ENCODE measurements around the gene CORO1C. TPM values are rescaled to one million over a fixed set of nuclear protein-coding genes. Genes with fewer than 3 reads are reported as not detected.

The CORO1C gene
- polyA plus RNA-seq, 1 experiment = 596 TPM

DNA sequence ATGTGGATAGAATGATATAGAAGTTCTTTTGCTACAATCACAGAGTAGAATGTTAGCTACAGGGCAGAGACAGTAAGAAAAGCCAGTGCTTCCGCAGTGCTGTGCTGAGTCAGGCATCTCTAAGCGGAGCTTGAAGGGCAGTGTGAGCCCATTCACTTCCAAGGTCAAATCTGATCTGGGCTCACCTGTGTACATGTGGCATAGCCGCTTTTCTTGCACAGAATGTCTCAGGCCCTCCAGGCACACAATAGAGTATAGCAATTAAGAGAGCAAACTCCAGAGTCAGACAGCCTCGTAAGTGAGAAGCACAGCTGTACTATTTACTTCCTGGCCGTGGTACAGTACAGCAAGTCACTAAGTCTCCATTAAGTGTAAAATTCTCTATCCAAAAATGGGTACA lies 26.8 kb downstream of the CORO1C start:
- Histone ChIP-seq H3K9me3 (ENCODE audit: control insufficient read depth, insufficient read depth, low read length) (no peaks in the 10 kb centered on the region), H3K27ac (ENCODE audit: low read depth, low read length) (no peak overlapping the region), H3K27me3 (ENCODE audit: control insufficient read depth, insufficient read depth, low read length) (no peaks in the 10 kb centered on the region), H3K4me3 (ENCODE audit: low read depth, low read length) (no peak overlapping the region)
- no peak for DNase-seq (ENCODE audit: low read depth, low spot score)
- TF ChIP-seq, protein P1, sequence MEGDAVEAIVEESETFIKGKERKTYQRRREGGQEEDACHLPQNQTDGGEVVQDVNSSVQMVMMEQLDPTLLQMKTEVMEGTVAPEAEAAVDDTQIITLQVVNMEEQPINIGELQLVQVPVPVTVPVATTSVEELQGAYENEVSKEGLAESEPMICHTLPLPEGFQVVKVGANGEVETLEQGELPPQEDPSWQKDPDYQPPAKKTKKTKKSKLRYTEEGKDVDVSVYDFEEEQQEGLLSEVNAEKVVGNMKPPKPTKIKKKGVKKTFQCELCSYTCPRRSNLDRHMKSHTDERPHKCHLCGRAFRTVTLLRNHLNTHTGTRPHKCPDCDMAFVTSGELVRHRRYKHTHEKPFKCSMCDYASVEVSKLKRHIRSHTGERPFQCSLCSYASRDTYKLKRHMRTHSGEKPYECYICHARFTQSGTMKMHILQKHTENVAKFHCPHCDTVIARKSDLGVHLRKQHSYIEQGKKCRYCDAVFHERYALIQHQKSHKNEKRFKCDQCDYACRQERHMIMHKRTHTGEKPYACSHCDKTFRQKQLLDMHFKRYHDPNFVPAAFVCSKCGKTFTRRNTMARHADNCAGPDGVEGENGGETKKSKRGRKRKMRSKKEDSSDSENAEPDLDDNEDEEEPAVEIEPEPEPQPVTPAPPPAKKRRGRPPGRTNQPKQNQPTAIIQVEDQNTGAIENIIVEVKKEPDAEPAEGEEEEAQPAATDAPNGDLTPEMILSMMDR (IDR thresholded peaks at IDR 0.05; ENCODE audit: low read depth, low read length) = no peak
- ChIA-PET CTCF (no interaction called here), POLR2A (interaction anchor here (0.6 to 1.7 kb wide), 2 partner anchors 9 to 26 kb away, joined by 3 to 8 read pairs; no protein-coding TSS in a partner anchor)

DNA sequence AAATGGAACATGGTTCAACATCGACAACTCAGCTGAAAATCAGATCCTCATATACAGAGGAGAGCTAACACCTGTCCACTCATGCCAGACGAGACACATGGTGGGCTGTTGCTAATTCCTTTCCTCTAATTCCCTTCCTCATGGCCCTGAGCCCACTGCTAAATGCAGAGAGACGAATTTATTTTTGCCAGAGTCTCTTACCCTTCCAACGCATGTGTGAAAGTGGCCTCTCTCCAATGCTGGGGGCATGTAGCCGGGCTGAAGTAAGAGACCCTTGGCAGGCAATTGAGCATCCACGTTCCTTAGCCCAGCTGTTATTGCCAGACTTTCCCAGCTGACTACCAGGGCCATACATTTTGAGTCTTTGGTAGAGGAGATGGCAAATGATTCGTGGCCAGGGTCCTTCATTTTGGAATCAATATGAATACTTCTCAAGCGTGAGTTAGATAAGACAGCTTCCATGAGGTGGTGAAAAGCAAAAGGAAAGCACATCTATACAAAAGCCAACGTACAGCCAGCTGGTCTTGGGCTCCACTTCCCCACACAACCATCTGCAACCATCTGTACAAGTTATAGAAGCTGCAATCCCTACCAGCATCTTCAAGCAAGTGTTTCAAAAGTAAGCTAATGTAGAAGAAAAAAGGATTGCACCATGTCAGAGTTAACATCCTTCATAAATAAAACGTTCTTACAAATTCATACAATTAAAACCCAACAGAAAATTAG lies 28.6 kb downstream of the CORO1C start:
- Histone ChIP-seq H3K9me3 (ENCODE audit: control insufficient read depth, insufficient read depth, low read length) (no peaks in the 10 kb centered on the region), H3K4me3 (ENCODE audit: low read depth, low read length) (no peak overlapping the region), H3K27me3 (ENCODE audit: control insufficient read depth, insufficient read depth, low read length) (no peaks in the 10 kb centered on the region), H3K27ac (ENCODE audit: low read depth, low read length) (peak overlapping the region; percentile 43)
- no peak for DNase-seq (ENCODE audit: low read depth, low spot score)
- ChIA-PET POLR2A (interaction anchor here (0.6 to 1.6 kb wide), 4 partner anchors 11 to 28 kb away, joined by 3 to 8 read pairs (median 8); no protein-coding TSS in a partner anchor), CTCF (interaction anchor here (0.5 to 2.0 kb wide), 5 partner anchors 37 to 728 kb away, joined by 3 to 8 read pairs (median 3); no protein-coding TSS in a partner anchor)
- TF ChIP-seq, protein P1 (IDR thresholded peaks at IDR 0.05; ENCODE audit: low read depth, low read length) = no peak

DNA sequence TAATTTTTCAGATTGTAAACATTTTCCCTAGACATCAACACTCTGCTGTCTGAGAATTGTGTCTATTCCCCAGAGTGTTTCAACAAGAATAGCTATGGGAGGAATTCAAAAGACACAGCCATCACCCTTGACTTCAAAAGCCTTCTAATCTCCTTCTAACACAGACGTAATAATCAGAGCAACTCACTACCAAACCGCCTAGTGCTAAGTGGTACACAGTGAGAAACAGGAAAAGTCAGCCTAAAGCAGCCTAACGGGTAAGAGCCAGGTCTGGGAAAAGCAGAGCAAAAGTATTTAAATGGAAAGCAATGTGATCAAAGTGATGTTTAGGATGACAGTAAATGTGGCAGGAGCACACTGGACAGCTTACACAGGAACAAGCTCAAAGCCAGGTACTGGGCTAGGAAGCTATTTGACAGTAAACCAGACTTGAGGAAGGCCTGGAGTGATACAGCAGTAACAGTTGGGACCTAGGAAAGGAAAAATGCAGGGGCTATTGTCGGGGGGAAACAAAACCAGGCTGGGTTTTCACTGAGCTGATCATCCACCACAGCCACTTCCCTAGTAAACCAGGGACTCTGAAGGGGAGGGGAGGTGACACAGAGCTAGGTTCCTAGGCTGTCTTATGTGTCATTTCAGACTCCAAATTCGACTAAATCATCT lies 29.4 kb downstream of the CORO1C start:
- Histone ChIP-seq H3K27ac (ENCODE audit: low read depth, low read length) (peak overlapping the region; percentile 68), H3K9me3 (ENCODE audit: control insufficient read depth, insufficient read depth, low read length) (no peaks in the 10 kb centered on the region), H3K4me3 (ENCODE audit: low read depth, low read length) (no peak overlapping the region; the same call in 1 of the 2 replicates), H3K27me3 (ENCODE audit: control insufficient read depth, insufficient read depth, low read length) (no peaks in the 10 kb centered on the region)
- TF ChIP-seq, protein P1 (IDR thresholded peaks at IDR 0.05; ENCODE audit: low read depth, low read length) = no peak
- DNase-seq (ENCODE audit: low read depth, low spot score) = no peak
- ChIA-PET POLR2A (interaction anchor here (0.6 to 1.6 kb wide), 4 partner anchors 11 to 150 kb away, joined by 3 to 8 read pairs (median 8); no protein-coding TSS in a partner anchor), CTCF (interaction anchor here (0.5 to 2.0 kb wide), 7 partner anchors 36 to 729 kb away, joined by 3 to 8 read pairs (median 3); no protein-coding TSS in a partner anchor)

DNA sequence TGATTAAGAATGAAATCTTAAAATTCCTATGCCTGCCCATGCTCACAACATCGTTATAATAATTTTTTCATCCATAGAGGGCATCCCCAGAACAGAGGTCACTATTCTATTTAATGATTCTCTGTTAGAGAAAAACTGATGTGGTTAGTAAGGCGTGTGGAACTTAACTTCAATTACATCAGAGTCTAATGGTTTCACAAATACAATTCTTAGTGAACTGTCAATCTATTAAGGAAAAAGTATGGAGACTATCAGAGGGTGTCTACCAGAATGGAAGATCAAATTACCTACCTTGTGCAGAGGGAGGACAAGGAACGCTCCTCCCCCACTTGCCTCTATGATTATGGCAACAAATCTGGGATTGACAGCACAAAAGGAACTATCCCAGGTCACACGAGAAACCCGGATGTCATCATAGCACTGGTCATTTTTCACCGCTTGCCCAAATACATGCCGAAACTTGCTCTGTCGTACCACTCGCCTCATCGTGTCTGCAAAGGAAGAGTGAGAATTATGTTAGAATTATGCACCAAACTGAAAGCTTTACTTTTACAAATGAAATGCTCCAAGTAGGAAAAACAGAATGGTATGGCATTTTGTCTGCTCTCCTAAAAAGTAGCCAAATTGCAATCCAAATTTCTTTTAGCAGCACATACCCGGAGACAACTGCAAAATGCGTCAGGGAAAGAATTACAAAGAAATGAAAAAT lies 30.3 kb downstream of the CORO1C start:
- CTCF ChIA-PET = interaction anchor here (0.6 to 1.2 kb wide), 3 partner anchors 37 to 263 kb away, joined by 3 read pairs; no protein-coding TSS in a partner anchor
- no peak overlapping the region for H3K4me3 ChIP-seq (ENCODE audit: low read depth, low read length)

More for the DNA sequence above, 30.3 kb downstream of the CORO1C start:
- TF ChIP-seq, protein P1 (IDR thresholded peaks at IDR 0.05; ENCODE audit: low read depth, low read length) = no peak
- H3K9me3 ChIP-seq (ENCODE audit: control insufficient read depth, insufficient read depth, low read length) = no peaks in the 10 kb centered on the region
- no peak for DNase-seq (ENCODE audit: low read depth, low spot score)
- H3K27ac ChIP-seq (ENCODE audit: low read depth, low read length) = peak overlapping the region; percentile 40
- no peaks in the 10 kb centered on the region for H3K27me3 ChIP-seq (ENCODE audit: control insufficient read depth, insufficient read depth, low read length)
- POLR2A ChIA-PET = interaction anchor here (1.6 kb wide), 1 partner anchor 10 kb away, joined by 8 read pairs; no protein-coding TSS in a partner anchor

Measured in AG04450 (cell line).